HL-60 (cell line): ENCODE measurements around the gene PSMB10.

ENCODE experiments used
- DNase-seq, 2 experiments: peaks; one replicate each; pipeline ENCODE4 v3.0.0-alpha.2; 2010 to 2020; ENCODE audit warnings: low read depth in 1 of 2, low spot score in 1 of 2
- H3K27ac ChIP-seq: fragments of 250-450 bp; sonication (Bioruptor Pico); replicated peaks from 2 replicates; pipeline ENCODE4 v1.5.1; 2020; ENCODE audit warnings: mild to moderate bottlenecking, moderate library complexity
- H3K27me3 ChIP-seq: fragments of 250-450 bp; sonication (Bioruptor Pico); 2 replicates; pipeline ENCODE4 v1.5.1; 2021; ENCODE audit warnings: mild to moderate bottlenecking, moderate library complexity; ENCODE audit not compliant: insufficient read depth, poor library complexity, severe bottlenecking
- H3K4me3 ChIP-seq: replicated peaks from 2 replicates; pipeline ENCODE4 v1.5.1; 2011; ENCODE audit warnings: mild to moderate bottlenecking, control low read depth, low read length; ENCODE audit not compliant: insufficient read depth
- GABPA ChIP-seq: IDR thresholded peaks from 2 replicates; pipeline ENCODE4 v1.6.1; 2012; ENCODE audit warnings: low read depth
- POLR2AphosphoS5 ChIP-seq: IDR thresholded peaks from 2 replicates; pipeline ENCODE4 v1.6.1; 2012; ENCODE audit warnings: low read depth
- SPI1 ChIP-seq: IDR thresholded peaks from 2 replicates; pipeline ENCODE4 v1.6.1; 2012; ENCODE audit warnings: low read depth, mild to moderate bottlenecking, borderline replicate concordance
- TF ChIP-seq, protein P1 (sequence below): IDR thresholded peaks from one replicate; pipeline ENCODE4 v1.5.1; 2011; ENCODE audit warnings: low read length, control low read depth, inconsistent platforms; ENCODE audit not compliant: insufficient read depth
- TF ChIP-seq, protein P2 (sequence below): IDR thresholded peaks from 2 replicates; pipeline ENCODE4 v1.6.1; 2012; ENCODE audit warnings: low read depth; ENCODE audit not compliant: insufficient replicate concordance

PSMB10 gene

DNA sequence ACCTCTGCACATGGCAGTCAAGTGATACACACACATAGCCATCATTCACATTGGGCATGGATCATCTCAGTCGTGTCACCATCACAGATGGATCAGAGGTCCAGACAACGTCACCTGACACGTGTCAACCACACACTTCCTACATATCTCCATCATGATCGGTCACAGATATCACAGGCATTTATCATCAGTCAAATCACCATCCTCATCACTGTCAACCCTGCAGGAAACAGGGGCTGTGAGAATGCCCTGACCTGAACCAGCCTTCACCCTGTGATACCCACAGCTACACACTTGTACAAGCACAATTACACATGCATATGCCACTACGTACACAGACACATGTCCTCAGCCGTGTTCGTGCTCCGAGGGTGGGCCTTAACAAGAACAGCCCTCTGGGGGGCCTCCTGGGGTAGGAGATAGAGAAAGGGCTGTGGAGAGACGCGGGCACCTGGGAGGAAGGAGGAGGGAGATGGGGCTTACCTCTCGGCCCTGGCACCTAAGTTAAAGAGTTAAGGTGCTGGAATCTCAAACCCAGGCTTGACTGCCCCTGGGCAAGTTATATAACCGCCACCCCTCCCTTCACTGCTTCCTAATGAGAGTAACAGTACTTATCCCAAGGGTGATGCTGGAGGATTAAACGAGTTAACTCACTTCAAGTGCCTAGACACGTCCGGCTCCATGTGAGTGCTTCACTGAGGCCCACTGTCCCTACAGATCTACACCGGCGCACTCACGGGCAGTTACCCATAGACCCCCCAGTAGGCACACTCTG lies 30.7 kb upstream of the PSMB10 start:
- DNase-seq, result no peak
- no peak for TF ChIP-seq GABPA
- TF ChIP-seq, protein P1, sequence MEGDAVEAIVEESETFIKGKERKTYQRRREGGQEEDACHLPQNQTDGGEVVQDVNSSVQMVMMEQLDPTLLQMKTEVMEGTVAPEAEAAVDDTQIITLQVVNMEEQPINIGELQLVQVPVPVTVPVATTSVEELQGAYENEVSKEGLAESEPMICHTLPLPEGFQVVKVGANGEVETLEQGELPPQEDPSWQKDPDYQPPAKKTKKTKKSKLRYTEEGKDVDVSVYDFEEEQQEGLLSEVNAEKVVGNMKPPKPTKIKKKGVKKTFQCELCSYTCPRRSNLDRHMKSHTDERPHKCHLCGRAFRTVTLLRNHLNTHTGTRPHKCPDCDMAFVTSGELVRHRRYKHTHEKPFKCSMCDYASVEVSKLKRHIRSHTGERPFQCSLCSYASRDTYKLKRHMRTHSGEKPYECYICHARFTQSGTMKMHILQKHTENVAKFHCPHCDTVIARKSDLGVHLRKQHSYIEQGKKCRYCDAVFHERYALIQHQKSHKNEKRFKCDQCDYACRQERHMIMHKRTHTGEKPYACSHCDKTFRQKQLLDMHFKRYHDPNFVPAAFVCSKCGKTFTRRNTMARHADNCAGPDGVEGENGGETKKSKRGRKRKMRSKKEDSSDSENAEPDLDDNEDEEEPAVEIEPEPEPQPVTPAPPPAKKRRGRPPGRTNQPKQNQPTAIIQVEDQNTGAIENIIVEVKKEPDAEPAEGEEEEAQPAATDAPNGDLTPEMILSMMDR, result no peak
- no peak for TF ChIP-seq POLR2AphosphoS5
- no peak for TF ChIP-seq SPI1
- TF ChIP-seq, protein P2, sequence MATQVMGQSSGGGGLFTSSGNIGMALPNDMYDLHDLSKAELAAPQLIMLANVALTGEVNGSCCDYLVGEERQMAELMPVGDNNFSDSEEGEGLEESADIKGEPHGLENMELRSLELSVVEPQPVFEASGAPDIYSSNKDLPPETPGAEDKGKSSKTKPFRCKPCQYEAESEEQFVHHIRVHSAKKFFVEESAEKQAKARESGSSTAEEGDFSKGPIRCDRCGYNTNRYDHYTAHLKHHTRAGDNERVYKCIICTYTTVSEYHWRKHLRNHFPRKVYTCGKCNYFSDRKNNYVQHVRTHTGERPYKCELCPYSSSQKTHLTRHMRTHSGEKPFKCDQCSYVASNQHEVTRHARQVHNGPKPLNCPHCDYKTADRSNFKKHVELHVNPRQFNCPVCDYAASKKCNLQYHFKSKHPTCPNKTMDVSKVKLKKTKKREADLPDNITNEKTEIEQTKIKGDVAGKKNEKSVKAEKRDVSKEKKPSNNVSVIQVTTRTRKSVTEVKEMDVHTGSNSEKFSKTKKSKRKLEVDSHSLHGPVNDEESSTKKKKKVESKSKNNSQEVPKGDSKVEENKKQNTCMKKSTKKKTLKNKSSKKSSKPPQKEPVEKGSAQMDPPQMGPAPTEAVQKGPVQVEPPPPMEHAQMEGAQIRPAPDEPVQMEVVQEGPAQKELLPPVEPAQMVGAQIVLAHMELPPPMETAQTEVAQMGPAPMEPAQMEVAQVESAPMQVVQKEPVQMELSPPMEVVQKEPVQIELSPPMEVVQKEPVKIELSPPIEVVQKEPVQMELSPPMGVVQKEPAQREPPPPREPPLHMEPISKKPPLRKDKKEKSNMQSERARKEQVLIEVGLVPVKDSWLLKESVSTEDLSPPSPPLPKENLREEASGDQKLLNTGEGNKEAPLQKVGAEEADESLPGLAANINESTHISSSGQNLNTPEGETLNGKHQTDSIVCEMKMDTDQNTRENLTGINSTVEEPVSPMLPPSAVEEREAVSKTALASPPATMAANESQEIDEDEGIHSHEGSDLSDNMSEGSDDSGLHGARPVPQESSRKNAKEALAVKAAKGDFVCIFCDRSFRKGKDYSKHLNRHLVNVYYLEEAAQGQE, result no peak
- Histone ChIP-seq H3K4me3 (peak overlapping the region; percentile 60), H3K27me3 (no peaks in the 10 kb centered on the region), H3K27ac (no peak overlapping the region)

DNA sequence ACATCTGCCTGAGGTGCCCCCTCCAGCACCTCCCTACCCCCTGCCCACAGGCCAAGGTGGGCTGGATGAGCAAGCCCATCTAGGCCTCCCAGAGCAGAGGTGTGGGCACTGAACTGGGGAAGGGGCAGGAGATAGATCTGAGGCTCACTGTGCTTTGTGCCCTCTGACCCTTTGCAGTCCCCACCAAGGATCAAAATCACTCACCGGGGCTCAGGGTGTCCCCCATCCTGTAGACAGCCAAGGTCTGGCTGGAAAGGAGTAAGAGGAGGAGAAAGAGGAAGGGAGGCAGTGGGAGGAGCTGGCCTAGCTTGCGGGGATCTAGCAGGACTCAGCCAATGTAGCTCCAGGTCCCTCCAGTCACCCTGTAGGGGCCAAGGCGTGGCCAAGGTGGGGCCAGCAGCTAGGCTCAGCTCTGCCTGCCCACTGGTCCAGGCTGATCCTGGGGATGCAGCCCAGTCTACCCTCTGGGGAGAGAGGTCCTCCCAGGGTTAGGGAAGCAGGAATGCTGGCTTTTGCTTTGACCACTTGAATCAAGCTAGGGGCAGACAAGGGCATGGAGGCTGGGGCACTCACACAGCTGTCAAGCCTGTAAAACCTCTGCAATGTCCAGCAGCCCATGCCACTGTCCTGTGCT lies 30.0 kb upstream of the PSMB10 start:
- H3K27me3 ChIP-seq, result no peaks in the 10 kb centered on the region
- no peak overlapping the region for H3K4me3 ChIP-seq
- DNase-seq, result peak; percentile 35 to 37
- TF ChIP-seq, protein P2, result no peak
- TF ChIP-seq SPI1 (0 out of 2 replicates have a peak, but pooled peaks have one; percentile 25), GABPA (no peak), POLR2AphosphoS5 (no peak)
- TF ChIP-seq, protein P1, result no peak
- no peak overlapping the region for H3K27ac ChIP-seq

DNA sequence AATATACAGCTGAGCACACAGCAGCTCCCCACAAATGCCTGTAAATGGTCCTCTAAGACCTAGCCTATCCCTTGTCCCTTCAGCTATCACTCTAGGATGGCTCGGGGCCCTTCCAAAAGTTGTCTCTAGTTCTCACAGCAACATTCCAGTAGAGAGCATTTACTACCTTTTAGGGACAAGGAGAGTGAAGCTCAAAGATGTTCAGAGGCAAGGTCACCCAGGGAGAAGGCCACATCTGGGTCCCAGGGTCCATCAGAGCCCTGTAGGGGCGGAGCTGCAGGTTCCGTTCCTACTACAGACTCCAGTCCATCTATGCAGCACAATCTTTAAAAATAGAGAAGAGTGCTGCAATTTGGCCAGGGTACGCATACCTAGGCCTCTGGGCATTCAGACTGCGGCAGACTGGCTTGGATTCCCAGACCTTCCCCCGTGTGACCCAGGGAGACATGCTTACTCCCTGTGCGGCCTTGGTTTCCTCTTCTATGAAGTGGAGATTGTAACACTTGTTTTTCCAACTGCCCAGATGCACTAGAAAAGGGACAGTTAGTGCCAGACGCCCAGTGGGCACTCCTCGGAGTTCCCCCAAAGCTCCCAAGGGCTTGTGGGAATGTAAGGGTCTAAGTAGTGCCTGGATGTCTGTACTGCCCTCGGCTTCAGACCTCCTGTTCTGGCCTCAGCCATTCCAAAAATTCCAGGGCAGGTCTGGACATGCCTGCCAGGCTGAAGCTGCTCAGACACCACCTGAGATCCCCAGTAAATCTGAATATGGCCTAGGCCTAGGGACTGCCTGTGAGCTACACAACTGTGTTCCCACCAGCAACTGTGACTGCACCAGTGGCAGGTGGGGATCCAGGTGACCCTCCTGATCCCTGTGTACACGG lies 29.3 kb upstream of the PSMB10 start:
- DNase-seq, result no peak
- TF ChIP-seq, protein P1, result no peak
- TF ChIP-seq GABPA, result no peak
- TF ChIP-seq, protein P2, result no peak
- no peak for TF ChIP-seq SPI1
- TF ChIP-seq POLR2AphosphoS5, result no peak
- Histone ChIP-seq H3K4me3 (no peak overlapping the region), H3K27me3 (no peaks in the 10 kb centered on the region), H3K27ac (no peak overlapping the region)
